Measurements from ENCODE around the gene IFNGR1. TPM values are rescaled to one million over a fixed set of nuclear protein-coding genes. Genes with fewer than 3 reads are reported as not detected.

The IFNGR1 gene
- total RNA-seq, 4 donors from 2014 or later, result 53.5 to 122 (median 94.9) TPM

GRCh38 chr6:137264311-137265075 lies 45.3 kb upstream of the IFNGR1 start:
- peak in 1 of 2 donors; percentile 22 for DNase-seq
- Histone ChIP-seq H3K27ac (no peak overlapping the region), H3K27me3 (no peaks in the 10 kb centered on the region), H3K4me3 (no peak overlapping the region), H3K4me1 (no peaks in the 10 kb centered on the region), H3K9me3 (no peaks in the 10 kb centered on the region), H3K36me3 (no peaks in the 10 kb centered on the region)
- TF ChIP-seq, protein P1, sequence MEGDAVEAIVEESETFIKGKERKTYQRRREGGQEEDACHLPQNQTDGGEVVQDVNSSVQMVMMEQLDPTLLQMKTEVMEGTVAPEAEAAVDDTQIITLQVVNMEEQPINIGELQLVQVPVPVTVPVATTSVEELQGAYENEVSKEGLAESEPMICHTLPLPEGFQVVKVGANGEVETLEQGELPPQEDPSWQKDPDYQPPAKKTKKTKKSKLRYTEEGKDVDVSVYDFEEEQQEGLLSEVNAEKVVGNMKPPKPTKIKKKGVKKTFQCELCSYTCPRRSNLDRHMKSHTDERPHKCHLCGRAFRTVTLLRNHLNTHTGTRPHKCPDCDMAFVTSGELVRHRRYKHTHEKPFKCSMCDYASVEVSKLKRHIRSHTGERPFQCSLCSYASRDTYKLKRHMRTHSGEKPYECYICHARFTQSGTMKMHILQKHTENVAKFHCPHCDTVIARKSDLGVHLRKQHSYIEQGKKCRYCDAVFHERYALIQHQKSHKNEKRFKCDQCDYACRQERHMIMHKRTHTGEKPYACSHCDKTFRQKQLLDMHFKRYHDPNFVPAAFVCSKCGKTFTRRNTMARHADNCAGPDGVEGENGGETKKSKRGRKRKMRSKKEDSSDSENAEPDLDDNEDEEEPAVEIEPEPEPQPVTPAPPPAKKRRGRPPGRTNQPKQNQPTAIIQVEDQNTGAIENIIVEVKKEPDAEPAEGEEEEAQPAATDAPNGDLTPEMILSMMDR (IDR thresholded peaks at IDR 0.05), result no peak
- no peak for TF ChIP-seq POLR2A (IDR thresholded peaks at IDR 0.05)
- intact Hi-C loops (cut with DNase I; ENCODE audit: low total_unique reads), result no loop called here

DNA sequence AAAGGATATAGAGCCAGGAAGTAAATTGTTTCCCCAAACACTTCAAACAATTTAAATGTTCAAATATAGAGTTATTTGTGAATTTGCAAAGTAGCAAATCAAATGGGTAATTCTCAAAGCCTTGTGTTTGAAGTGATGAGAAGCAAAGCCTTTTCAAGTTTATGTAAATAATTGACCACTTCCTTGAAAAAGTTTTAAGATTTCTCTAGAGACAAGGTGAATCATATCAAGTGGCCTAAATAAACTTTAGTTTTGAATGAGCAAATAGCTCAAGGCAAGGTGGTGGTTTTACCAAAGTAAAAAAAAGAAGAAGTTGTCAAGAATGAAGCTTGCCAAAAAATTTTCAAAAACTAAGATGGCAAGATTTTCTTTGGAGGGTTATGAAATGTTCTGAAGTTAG lies 42.6 kb upstream of the IFNGR1 start:
- Histone ChIP-seq H3K36me3 (no peaks in the 10 kb centered on the region), H3K27me3 (no peaks in the 10 kb centered on the region), H3K27ac (peak overlapping the region; percentile 42), H3K4me3 (no peak overlapping the region), H3K9me3 (no peaks in the 10 kb centered on the region), H3K4me1 (no peaks in the 10 kb centered on the region)
- no peak for DNase-seq
- TF ChIP-seq POLR2A (IDR thresholded peaks at IDR 0.05), result no peak
- TF ChIP-seq, protein P1 (IDR thresholded peaks at IDR 0.05), result no peak
- intact Hi-C loops (cut with DNase I; ENCODE audit: low total_unique reads), result no loop called here

DNA sequence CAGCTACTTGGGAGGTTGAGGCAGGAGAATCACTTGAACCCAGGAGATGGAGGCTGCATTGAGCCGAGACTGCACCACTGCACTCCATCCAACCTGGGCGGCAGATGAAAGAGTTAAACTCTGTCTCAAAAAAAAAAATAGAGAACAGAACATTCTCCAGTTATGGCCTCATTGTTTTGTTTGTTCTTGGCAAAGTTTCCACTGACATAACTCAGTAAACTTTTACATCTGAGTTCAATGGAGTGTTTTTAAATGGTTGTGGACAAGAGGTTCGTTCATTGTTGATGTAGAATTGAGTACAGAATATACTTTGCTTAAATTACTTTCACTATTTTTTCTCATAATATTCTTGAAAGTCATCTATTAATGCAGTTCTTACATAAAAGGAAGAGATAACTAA lies 42.2 kb upstream of the IFNGR1 start:
- no peak for DNase-seq
- TF ChIP-seq POLR2A (IDR thresholded peaks at IDR 0.05), result no peak
- TF ChIP-seq, protein P1 (IDR thresholded peaks at IDR 0.05), result no peak
- no peak overlapping the region for H3K4me3 ChIP-seq
- no peaks in the 10 kb centered on the region for H3K27me3 ChIP-seq
- no peaks in the 10 kb centered on the region for H3K4me1 ChIP-seq
- intact Hi-C loops (cut with DNase I; ENCODE audit: low total_unique reads), result no loop called here
- no peaks in the 10 kb centered on the region for H3K36me3 ChIP-seq
- no peaks in the 10 kb centered on the region for H3K9me3 ChIP-seq
- peak overlapping the region; percentile 42 for H3K27ac ChIP-seq

DNA sequence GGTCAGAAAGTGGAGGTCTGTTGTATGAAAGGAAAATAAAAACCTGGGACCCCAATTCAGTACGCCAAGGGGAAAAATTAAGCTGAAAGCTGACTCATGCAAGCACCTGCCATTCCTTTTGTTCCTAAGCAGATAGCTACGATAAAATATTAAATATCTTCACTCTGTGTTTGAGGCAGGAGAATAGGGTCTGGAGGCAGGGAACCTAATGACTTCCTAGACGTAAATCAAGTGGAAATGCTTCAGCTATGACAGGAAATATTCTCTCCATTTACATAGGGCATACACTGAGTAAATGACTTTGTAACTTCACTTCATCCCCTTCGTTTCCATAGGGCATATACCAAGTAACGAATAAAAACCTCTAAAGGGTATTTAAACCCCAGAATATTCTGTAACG lies 41.0 kb upstream of the IFNGR1 start:
- H3K4me3 ChIP-seq, result no peak overlapping the region
- no peak for TF ChIP-seq POLR2A (IDR thresholded peaks at IDR 0.05)
- TF ChIP-seq, protein P1 (IDR thresholded peaks at IDR 0.05), result no peak
- intact Hi-C loops (cut with DNase I; ENCODE audit: low total_unique reads), result no loop called here
- H3K36me3 ChIP-seq, result no peaks in the 10 kb centered on the region
- no peaks in the 10 kb centered on the region for H3K4me1 ChIP-seq
- H3K27me3 ChIP-seq, result no peaks in the 10 kb centered on the region
- H3K9me3 ChIP-seq, result no peaks in the 10 kb centered on the region
- peak overlapping the region in 1 of 2 donors; percentile 44 for H3K27ac ChIP-seq
- DNase-seq, result no peak

- peaks cover 0 to 2% of the 10 kb centered on the region in 2 donors for H3K9me3 ChIP-seq
- H3K4me3 ChIP-seq, result no peak overlapping the region
- H3K4me1 ChIP-seq, result no peaks in the 10 kb centered on the region
- no peak overlapping the region for H3K27ac ChIP-seq
- TF ChIP-seq, protein P1 (IDR thresholded peaks at IDR 0.05), result no peak
- TF ChIP-seq POLR2A (IDR thresholded peaks at IDR 0.05), result no peak
- H3K36me3 ChIP-seq, result no peaks in the 10 kb centered on the region
- no peaks in the 10 kb centered on the region for H3K27me3 ChIP-seq
- no peak for DNase-seq
- intact Hi-C loops (cut with DNase I; ENCODE audit: low total_unique reads), result no loop called here
Measured at GRCh38 chr6:137259349-137259748, 40.2 kb upstream of the IFNGR1 start.

Measured in uterus (tissue), 4 donors.